Measurements from ENCODE around the gene PDHX.

The PDHX gene

GRCh38 chr11:35029979-35030682 lies 113.7 kb downstream of the PDHX start:
- peak; percentile 25 for DNase-seq

- peak; percentile 39 for DNase-seq
These were observed 114.3 kb downstream of the PDHX start for GRCh38 chr11:35030716-35031213.

- no peak for DNase-seq
These were observed 114.9 kb downstream of the PDHX start for GRCh38 chr11:35031346-35031745.

- DNase-seq: no peak
These were observed 115.4 kb downstream of the PDHX start for GRCh38 chr11:35031867-35032266.

- no peak for DNase-seq
These were observed 116.6 kb downstream of the PDHX start for GRCh38 chr11:35033011-35033410.

GRCh38 chr11:35034401-35034800 lies 118.0 kb downstream of the PDHX start:
- DNase-seq: no peak

GRCh38 chr11:35035894-35036408 lies 119.5 kb downstream of the PDHX start:
- DNase-seq: no peak

- no peak for DNase-seq
These were observed 120.2 kb downstream of the PDHX start for GRCh38 chr11:35036639-35037038.

- DNase-seq: peak; percentile 57
These were observed 122.0 kb downstream of the PDHX start for GRCh38 chr11:35038211-35038928.

GRCh38 chr11:35039076-35039475 lies 122.7 kb downstream of the PDHX start:
- DNase-seq: no peak

GRCh38 chr11:35040221-35040942 lies 124.0 kb downstream of the PDHX start:
- peak; percentile 69 for DNase-seq

GRCh38 chr11:35041070-35041554 lies 124.7 kb downstream of the PDHX start:
- DNase-seq: no peak

GRCh38 chr11:35042224-35042623 lies 125.8 kb downstream of the PDHX start:
- DNase-seq: no peak

- no peak for DNase-seq
These were observed 126.5 kb downstream of the PDHX start for GRCh38 chr11:35042913-35043312.

- peak; percentile 12 for DNase-seq
These were observed 127.5 kb downstream of the PDHX start for GRCh38 chr11:35043936-35044335.

GRCh38 chr11:35045236-35045820 lies 128.9 kb downstream of the PDHX start:
- peak; percentile 54 for DNase-seq
